IPS-15b (cell line): Measurements from ENCODE around the gene DGAT2.

Experiments used
- H3K27me3 ChIP-seq: one replicate; pipeline ENCODE4 v1.6.1; 2013; ENCODE audit warnings: low read length; ENCODE audit not compliant: control insufficient read depth, insufficient read depth
- H3K36me3 ChIP-seq: one replicate; pipeline ENCODE4 v1.6.1; 2013; ENCODE audit warnings: low read length; ENCODE audit not compliant: control insufficient read depth, insufficient read depth
- H3K4me1 ChIP-seq: one replicate; pipeline ENCODE4 v1.6.1; 2013; ENCODE audit warnings: mild to moderate bottlenecking, low read length; ENCODE audit not compliant: control insufficient read depth, insufficient read depth
- H3K4me3 ChIP-seq: one replicate; pipeline ENCODE4 v1.5.1; 2013; ENCODE audit warnings: low read depth, low read length
- H3K9ac ChIP-seq: one replicate; pipeline ENCODE4 v1.6.1; 2013; ENCODE audit warnings: low read depth, mild to moderate bottlenecking, low read length
- H3K9me3 ChIP-seq: one replicate; pipeline ENCODE4 v1.6.1; 2013; ENCODE audit warnings: mild to moderate bottlenecking, low read length; ENCODE audit not compliant: control insufficient read depth, insufficient read depth

The DGAT2 gene

DNA sequence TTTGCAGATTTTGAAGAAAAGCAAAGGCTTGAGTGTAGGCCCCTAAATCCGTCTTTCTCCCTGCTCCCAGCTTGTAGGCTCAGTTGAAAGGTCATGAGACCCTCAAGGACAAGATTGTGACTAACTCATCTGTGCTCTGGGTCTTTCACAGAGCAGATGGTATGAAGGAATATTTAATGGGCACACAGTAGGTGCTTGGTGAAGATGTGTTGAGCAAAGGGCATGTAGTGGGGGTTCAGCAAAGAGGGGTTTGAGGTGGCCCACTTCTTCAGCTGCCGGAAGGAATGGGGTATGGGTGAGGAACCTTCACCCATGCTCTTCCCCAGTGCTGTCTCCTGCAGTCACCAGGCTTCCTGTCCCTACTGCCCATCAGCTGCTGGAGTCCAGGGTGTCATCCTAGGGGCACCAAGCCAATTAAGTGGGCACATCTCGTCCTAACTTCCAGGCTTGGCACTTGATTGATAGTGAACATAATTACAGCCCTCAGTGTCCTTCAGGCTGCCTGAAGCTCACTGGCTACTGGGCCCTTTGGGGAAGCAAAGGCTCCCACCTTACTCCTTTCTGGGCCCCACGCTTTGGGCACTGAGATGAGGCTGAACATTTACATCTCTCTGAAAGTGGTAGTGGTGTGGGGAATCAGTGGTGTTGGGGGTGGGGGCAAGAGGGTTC lies 15.0 kb downstream of the DGAT2 start:
- Histone ChIP-seq H3K4me1 (no peaks in the 10 kb centered on the region), H3K9ac (no peak overlapping the region)

GRCh38 chr11:75784085-75784478 lies 15.5 kb downstream of the DGAT2 start:
- Histone ChIP-seq H3K9ac (no peak overlapping the region), H3K27me3 (no peaks in the 10 kb centered on the region), H3K4me1 (no peaks in the 10 kb centered on the region), H3K36me3 (no peaks in the 10 kb centered on the region), H3K9me3 (no peaks in the 10 kb centered on the region), H3K4me3 (no peak overlapping the region)

More for the DNA sequence above, 15.0 kb downstream of the DGAT2 start:
- Histone ChIP-seq H3K27me3 (no peaks in the 10 kb centered on the region), H3K36me3 (no peaks in the 10 kb centered on the region), H3K4me3 (no peak overlapping the region), H3K9me3 (no peaks in the 10 kb centered on the region)

GRCh38 chr11:75784506-75784905 lies 15.9 kb downstream of the DGAT2 start:
- no peaks in the 10 kb centered on the region for H3K36me3 ChIP-seq
- H3K9me3 ChIP-seq: no peaks in the 10 kb centered on the region
- H3K4me1 ChIP-seq: no peaks in the 10 kb centered on the region
- no peak overlapping the region for H3K4me3 ChIP-seq
- H3K27me3 ChIP-seq: no peaks in the 10 kb centered on the region
- no peak overlapping the region for H3K9ac ChIP-seq

DNA sequence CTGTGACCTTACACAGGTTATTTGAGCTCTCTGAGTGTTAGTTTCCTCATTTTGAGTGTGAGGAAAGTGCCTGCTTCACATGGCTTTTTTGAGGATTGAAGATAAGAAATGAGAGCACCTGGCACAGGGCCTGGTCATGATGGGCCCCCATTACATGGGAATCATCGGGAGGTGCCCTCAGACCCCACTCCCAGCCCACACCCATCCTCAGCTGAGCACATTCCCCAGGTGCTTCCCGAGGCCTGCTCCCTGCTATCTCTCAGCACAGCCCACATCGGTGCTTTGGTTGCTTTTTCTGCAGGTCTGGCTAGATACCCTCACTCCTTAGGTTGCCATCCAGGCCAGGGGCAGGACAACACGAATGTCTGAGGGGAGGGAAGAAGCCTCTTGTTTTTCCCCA lies 16.6 kb downstream of the DGAT2 start:
- H3K4me1 ChIP-seq: no peaks in the 10 kb centered on the region
- H3K36me3 ChIP-seq: no peaks in the 10 kb centered on the region
- H3K9me3 ChIP-seq: no peaks in the 10 kb centered on the region
- H3K27me3 ChIP-seq: no peaks in the 10 kb centered on the region
- no peak overlapping the region for H3K4me3 ChIP-seq
- no peak overlapping the region for H3K9ac ChIP-seq

DNA sequence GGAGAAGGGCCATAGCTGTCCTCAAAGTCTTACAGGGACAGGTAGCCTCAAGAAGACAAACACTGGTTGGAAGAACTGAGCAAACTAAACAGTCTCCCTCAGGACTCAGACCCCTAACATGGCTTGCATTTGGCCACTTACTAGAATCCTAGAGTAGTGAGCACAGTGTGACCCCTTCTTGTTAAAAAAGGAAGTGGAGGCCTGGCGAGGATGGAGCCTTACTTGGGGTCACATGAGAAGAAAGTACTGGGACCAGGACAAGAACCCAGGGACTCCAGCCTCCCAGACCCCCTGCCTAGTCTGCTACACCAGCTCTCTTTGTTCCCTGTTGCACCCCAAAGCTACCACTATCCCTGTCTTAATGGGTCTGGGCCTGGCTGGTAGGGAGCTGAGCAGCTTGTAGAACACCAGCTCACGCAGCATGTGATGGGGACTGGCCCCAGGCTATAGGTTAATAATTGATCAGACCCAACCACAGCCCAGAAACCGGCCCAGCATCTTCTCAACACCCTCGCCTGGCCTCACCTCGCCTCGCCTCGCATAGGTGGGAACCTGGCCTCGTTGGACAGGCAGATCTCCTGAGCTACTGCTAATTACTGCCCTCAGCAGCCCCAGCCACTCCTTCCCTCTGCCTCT lies 17.6 kb downstream of the DGAT2 start:
- H3K4me1 ChIP-seq: no peaks in the 10 kb centered on the region
- no peak overlapping the region for H3K4me3 ChIP-seq
- H3K9me3 ChIP-seq: no peaks in the 10 kb centered on the region
- no peaks in the 10 kb centered on the region for H3K36me3 ChIP-seq
- no peak overlapping the region for H3K9ac ChIP-seq
- H3K27me3 ChIP-seq: no peaks in the 10 kb centered on the region

GRCh38 chr11:75789521-75789920 lies 20.9 kb downstream of the DGAT2 start:
- Histone ChIP-seq H3K4me3 (no peak overlapping the region), H3K9ac (no peak overlapping the region), H3K4me1 (no peaks in the 10 kb centered on the region), H3K27me3 (no peaks in the 10 kb centered on the region), H3K36me3 (no peaks in the 10 kb centered on the region), H3K9me3 (no peaks in the 10 kb centered on the region)

DNA sequence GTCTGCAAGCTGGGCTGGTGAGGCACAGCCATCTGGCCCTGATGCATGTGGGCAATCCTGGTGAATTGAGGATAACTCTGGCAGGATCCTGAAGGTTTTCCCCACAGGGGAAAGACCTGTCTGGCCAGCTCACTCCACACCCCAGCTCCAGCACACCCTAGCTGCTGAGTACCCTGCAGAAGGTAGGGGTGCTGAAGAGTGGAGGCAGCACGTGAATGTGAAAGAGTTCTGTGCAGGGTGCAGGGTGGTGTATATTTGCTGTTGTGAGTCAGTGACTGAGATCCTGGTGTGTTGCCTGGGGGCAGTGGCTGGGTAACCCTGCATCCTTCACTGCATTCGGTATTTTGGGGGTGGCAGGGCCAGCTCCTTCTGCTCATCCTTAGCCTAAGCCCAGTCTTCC lies 22.4 kb downstream of the DGAT2 start:
- no peaks in the 10 kb centered on the region for H3K9me3 ChIP-seq
- H3K9ac ChIP-seq: no peak overlapping the region
- no peak overlapping the region for H3K4me3 ChIP-seq

GRCh38 chr11:75792127-75792731 lies 23.7 kb downstream of the DGAT2 start:
- Histone ChIP-seq H3K9ac (no peak overlapping the region), H3K4me3 (no peak overlapping the region), H3K9me3 (no peaks in the 10 kb centered on the region), H3K4me1 (no peaks in the 10 kb centered on the region), H3K36me3 (no peaks in the 10 kb centered on the region), H3K27me3 (no peaks in the 10 kb centered on the region)

More for the DNA sequence above, 22.4 kb downstream of the DGAT2 start:
- no peaks in the 10 kb centered on the region for H3K27me3 ChIP-seq
- no peaks in the 10 kb centered on the region for H3K36me3 ChIP-seq
- H3K4me1 ChIP-seq: no peaks in the 10 kb centered on the region

DNA sequence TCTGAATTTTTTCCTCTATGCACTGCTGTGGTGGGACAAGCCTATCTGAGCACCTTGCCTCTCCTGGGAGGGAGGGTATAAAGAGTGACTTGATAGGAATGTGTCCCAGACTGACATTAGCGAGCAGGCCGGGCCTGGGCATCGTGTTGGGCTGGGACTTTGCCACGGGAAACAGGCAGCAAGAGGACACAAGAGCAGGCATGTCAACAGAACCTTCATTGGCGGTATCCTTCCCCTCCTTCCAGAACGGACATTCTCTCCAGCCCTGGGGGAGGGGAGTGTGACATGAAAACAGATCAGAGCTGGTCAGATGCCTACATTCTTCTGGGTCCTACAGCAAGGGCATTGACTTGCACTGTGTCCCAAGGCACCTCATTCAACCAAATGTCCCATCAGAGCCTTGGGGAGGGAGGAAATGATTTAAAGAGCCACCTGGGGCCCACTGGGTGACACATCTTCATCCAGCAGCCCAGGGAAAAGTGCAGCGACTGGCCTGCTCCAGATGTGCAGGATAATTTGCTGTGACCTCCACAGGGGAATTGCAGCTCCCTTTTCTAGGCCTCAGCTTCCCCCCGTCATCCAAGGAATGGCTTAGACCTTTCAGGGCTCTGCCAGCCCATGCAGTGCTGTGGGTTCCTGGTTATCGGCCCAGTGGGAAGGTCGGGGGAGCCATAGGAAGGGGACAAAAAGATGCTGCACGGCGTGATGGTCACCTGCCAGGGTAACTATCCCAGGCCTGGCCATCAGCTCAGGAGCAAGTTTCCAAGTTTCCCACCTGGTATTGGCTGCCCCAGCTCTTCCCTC lies 24.6 kb downstream of the DGAT2 start:
- Histone ChIP-seq H3K4me3 (no peak overlapping the region), H3K27me3 (no peaks in the 10 kb centered on the region), H3K9ac (no peak overlapping the region), H3K4me1 (no peaks in the 10 kb centered on the region), H3K9me3 (no peaks in the 10 kb centered on the region), H3K36me3 (no peaks in the 10 kb centered on the region)

DNA sequence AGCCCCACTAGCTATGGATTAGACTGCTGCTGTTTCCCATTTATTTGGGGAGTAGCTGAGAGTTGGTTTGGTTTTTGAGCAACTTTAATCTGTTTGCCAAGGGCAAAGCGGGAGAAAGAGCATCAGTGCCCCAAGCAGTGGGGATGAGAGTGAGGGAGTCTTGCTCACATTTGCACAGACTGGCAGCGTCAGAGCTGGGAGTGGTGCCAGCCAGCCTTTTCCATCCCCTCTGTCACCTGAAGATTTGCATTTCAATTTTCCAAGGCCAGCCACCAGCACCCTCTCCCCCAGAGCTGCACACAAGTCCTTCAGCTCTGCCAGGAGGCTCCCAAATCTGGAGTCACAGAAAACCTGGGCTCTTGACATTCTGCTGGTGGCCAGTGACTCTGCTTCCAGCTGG lies 25.4 kb downstream of the DGAT2 start:
- Histone ChIP-seq H3K9me3 (no peaks in the 10 kb centered on the region), H3K36me3 (no peaks in the 10 kb centered on the region), H3K4me1 (no peaks in the 10 kb centered on the region), H3K4me3 (no peak overlapping the region), H3K27me3 (no peaks in the 10 kb centered on the region), H3K9ac (no peak overlapping the region)

- no peak overlapping the region for H3K9ac ChIP-seq
- H3K27me3 ChIP-seq: no peaks in the 10 kb centered on the region
- H3K9me3 ChIP-seq: no peaks in the 10 kb centered on the region
- no peaks in the 10 kb centered on the region for H3K36me3 ChIP-seq
- H3K4me3 ChIP-seq: no peak overlapping the region
- no peaks in the 10 kb centered on the region for H3K4me1 ChIP-seq
Observed at GRCh38 chr11:75795276-75796090, 26.9 kb downstream of the DGAT2 start.
